ENCODE data around the gene ICOS. TPM values are rescaled to one million over a fixed set of nuclear protein-coding genes. Genes with fewer than 3 reads are reported as not detected.

ICOS gene
- total and polyA plus RNA-seq, 2 of the 8 experiments (the other 6 are each of a cell fraction or from before 2014, with no cell fraction given), result not detected

DNA sequence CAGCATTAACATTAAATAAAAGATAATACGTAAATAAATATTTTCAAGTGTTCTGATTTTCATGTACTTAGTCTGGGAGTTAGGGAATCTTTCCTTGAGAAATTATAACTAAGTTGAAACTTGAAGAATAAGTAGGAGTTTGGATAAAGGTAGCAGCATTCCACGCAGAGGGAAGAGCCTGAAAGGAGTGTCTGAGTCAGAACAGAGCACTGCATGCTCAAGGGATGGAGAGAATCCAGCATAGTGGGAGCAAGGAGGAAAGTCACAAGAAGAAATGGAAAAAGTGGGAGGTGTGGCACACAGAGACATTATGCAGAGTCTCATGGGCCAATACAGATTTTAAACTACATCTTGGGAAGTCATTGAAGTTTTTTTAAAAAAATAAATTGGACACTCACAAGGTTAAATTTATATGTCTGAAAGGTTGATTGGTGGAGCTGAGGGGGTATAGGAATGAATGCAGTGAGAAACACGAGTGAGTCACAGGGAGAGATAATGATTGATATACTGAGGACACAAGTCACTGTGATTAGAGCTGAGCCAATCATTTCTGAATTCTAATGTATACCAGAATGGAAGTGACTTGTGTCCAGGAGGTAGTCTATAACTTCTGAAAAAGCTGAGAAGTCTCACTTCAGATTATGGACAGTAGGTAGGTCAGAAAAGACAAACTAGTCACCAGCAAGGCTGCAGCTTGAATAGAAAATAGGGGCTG is 66.9 kb downstream of the ICOS start:
- no peaks in the 10 kb centered on the region for H3K79me2 ChIP-seq (ENCODE audit: control insufficient read depth in 1 of 2, insufficient read depth in 2 of 2, low read length in 2 of 2)
- H4K5ac ChIP-seq (ENCODE audit: insufficient read length, low read depth, low read length), result no peak overlapping the region
- no peaks in the 10 kb centered on the region for H3K4me1 ChIP-seq (replicated peaks in 1 of 4; ENCODE audit: control insufficient read depth in 3 of 4, insufficient read depth in 4 of 4, low read length in 3 of 4)
- no peak overlapping the region for H3K14ac ChIP-seq (ENCODE audit: insufficient read length)
- H3K79me1 ChIP-seq (ENCODE audit: low read depth, low read length), result no peaks in the 10 kb centered on the region
- 85% methylated on average over 3 of the region's 3 CpGs; no CpG with 5 or more reads in 1 of the 2 experiments for WGBS, 2 experiments (ENCODE audit: extremely low coverage in 1 of 2, insufficient coverage in 1 of 2, insufficient read length in 1 of 2, insufficient replicate concordance in 2 of 2, low coverage in 1 of 2, low lambda C conversion rate in 2 of 2, missing lambda C conversion rate in 1 of 2)
- H3K27ac ChIP-seq (ENCODE audit: low read depth, low read length), result no peak overlapping the region
- ChIA-PET POLR2A (ENCODE audit: partially characterized antibody) (no interaction called here), CTCF (ENCODE audit: partially characterized antibody) (interaction anchor here (1.0 kb wide), 1 partner anchor 22 kb away, joined by 6 read pairs; no protein-coding TSS in a partner anchor)
- no peaks in the 10 kb centered on the region for H3K27me3 ChIP-seq (replicated peaks in 1 of 4; ENCODE audit: control insufficient read depth in 3 of 4, extremely low read depth in 1 of 4, insufficient read depth in 3 of 4, low read length in 3 of 4)
- H2AK5ac ChIP-seq (ENCODE audit: low read depth, low read length), result no peak overlapping the region
- no peak overlapping the region for H2BK20ac ChIP-seq (ENCODE audit: low read length)
- H3K9me3 ChIP-seq (ENCODE audit: insufficient read depth in 2 of 2, low read depth in 1 of 2, low read length in 1 of 2), result no peaks in the 10 kb centered on the region
- no peak overlapping the region for H4K91ac ChIP-seq (replicated peaks; ENCODE audit: insufficient read length, low read length)
- no peak overlapping the region for H4K8ac ChIP-seq (ENCODE audit: extremely low read depth, insufficient read depth, low read length)
- H3K23me2 ChIP-seq (ENCODE audit: low read depth, low read length), result no peaks in the 10 kb centered on the region
- no peak overlapping the region for H2BK12ac ChIP-seq (ENCODE audit: low read depth, low read length)
- H2AFZ ChIP-seq (ENCODE audit: low read length), result no peak overlapping the region
- H3K9ac ChIP-seq (replicated peaks in 1 of 4; ENCODE audit: extremely low read depth in 1 of 4, low read depth in 3 of 4, low read length in 3 of 4), result no peak overlapping the region
- H2BK15ac ChIP-seq (ENCODE audit: low read length), result no peak overlapping the region
- H3K4me3 ChIP-seq (ENCODE audit: extremely low read depth in 1 of 4, insufficient read depth in 2 of 4, low read depth in 3 of 4, low read length in 4 of 4), result no peak overlapping the region
- no peak overlapping the region for H2BK120ac ChIP-seq (replicated peaks; ENCODE audit: low read depth, low read length)
- H2BK5ac ChIP-seq (ENCODE audit: low read depth, low read length), result no peak overlapping the region
- no peak for DNase-seq (ENCODE audit: low read depth in 1 of 2, low spot score in 2 of 2)
- no peak overlapping the region for H3K56ac ChIP-seq (replicated peaks; ENCODE audit: insufficient read length, low read depth, low read length)
- no peaks in the 10 kb centered on the region for H4K20me1 ChIP-seq (replicated peaks in 1 of 2; ENCODE audit: control insufficient read depth in 1 of 2, insufficient read depth in 2 of 2, low read length in 2 of 2)
- no peak for FAIRE-seq
- H3K36me3 ChIP-seq (ENCODE audit: control insufficient read depth in 2 of 4, insufficient read depth in 4 of 4, low read length in 3 of 4), result no peaks in the 10 kb centered on the region
- no peak overlapping the region for H3K4ac ChIP-seq (replicated peaks; ENCODE audit: insufficient read length, low read depth, low read length)
- no peak overlapping the region for H3K4me2 ChIP-seq (ENCODE audit: insufficient read depth in 1 of 2, low read depth in 2 of 2, low read length in 2 of 2)
- no peak overlapping the region for H3K18ac ChIP-seq (ENCODE audit: extremely low read depth, low read length)
- H3K23ac ChIP-seq (ENCODE audit: insufficient read length), result no peak overlapping the region
- TF ChIP-seq SUZ12 (IDR thresholded peaks at IDR 0.05; ENCODE audit: low read length) (no peak), TCF12 (IDR thresholded peaks at IDR 0.05; ENCODE audit: low read depth, low read length) (no peak), POLR2A (IDR thresholded peaks at IDR 0.05; ENCODE audit: control extremely low read depth in 1 of 2, low read depth in 2 of 2, low read length in 2 of 2) (no peak), POLR2AphosphoS5 (IDR thresholded peaks at IDR 0.05; ENCODE audit: low read depth, low read length) (no peak), SIX5 (IDR thresholded peaks at IDR 0.05; ENCODE audit: low read depth, low read length) (no peak), GABPA (IDR thresholded peaks at IDR 0.05; ENCODE audit: borderline replicate concordance, insufficient read depth, low read length) (no peak), SRF (IDR thresholded peaks at IDR 0.05; ENCODE audit: low read depth, low read length) (no peak)
- TF ChIP-seq, protein P1, sequence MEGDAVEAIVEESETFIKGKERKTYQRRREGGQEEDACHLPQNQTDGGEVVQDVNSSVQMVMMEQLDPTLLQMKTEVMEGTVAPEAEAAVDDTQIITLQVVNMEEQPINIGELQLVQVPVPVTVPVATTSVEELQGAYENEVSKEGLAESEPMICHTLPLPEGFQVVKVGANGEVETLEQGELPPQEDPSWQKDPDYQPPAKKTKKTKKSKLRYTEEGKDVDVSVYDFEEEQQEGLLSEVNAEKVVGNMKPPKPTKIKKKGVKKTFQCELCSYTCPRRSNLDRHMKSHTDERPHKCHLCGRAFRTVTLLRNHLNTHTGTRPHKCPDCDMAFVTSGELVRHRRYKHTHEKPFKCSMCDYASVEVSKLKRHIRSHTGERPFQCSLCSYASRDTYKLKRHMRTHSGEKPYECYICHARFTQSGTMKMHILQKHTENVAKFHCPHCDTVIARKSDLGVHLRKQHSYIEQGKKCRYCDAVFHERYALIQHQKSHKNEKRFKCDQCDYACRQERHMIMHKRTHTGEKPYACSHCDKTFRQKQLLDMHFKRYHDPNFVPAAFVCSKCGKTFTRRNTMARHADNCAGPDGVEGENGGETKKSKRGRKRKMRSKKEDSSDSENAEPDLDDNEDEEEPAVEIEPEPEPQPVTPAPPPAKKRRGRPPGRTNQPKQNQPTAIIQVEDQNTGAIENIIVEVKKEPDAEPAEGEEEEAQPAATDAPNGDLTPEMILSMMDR (IDR thresholded peaks at IDR 0.05; ENCODE audit: control extremely low read depth in 1 of 3, insufficient read depth in 1 of 3, low read depth in 1 of 3, low read length in 3 of 3), result no peak

Data from H1 (cell line).